Measurements from ENCODE around the gene RIPK3. TPM values are rescaled to one million over a fixed set of nuclear protein-coding genes. Genes with fewer than 3 reads are reported as not detected.
A peak's percentile ranks its signal among the peaks of the same experiment; 100 is the strongest.

The RIPK3 gene
- total RNA-seq, 2 experiments from 2014 or later = 26.9 to 28.6 TPM

GRCh38 chr14:24310646-24311604 is 28.9 kb downstream of the RIPK3 start, which contains the start of gene LTB4R:
Gene LTB4R (plus strand): TSS chr14:24311502. CDS start chr14:24315652, 4,150 bp downstream.
- H3K36me3 Mint-ChIP-seq (ENCODE audit: low read depth) = peaks cover 75% of the 10 kb centered on the region
- H3K9me3 Mint-ChIP-seq (ENCODE audit: insufficient read depth) = no peaks in the 10 kb centered on the region
- peaks cover 84% of the 10 kb centered on the region for H3K4me1 Mint-ChIP-seq (ENCODE audit: low read depth)
- POLR2A ChIA-PET = interaction anchor here (0.6 to 4.4 kb wide), 18 partner anchors 8 to 230 kb away, joined by 3 to 23 read pairs (median 4); partner anchors contain the start of genes CBLN3, CHMP4A, DHRS1 and IRF9
- H3K27ac Mint-ChIP-seq = peak within 1 kb of the TSS; percentile 94
- H3K4me3 Mint-ChIP-seq = peak within 1 kb of the TSS; percentile 72
- DNase-seq (peak; percentile 77), ATAC-seq (peak; percentile 89)
- no peaks in the 10 kb centered on the region for H3K27me3 Mint-ChIP-seq (ENCODE audit: low read depth)
- CTCF ChIA-PET = interaction anchor here (0.8 to 26.4 kb wide), 14 partner anchors 11 to 174 kb away, joined by 3 to 801 read pairs (median 8); partner anchors contain the start of genes ADCY4, CBLN3, DHRS1 and GMPR2

GRCh38 chr14:24310265-24310645 is 29.5 kb downstream of the RIPK3 start:
- POLR2A ChIA-PET = interaction anchor here (0.6 to 4.4 kb wide), 13 partner anchors 8 to 174 kb away, joined by 3 to 23 read pairs (median 4); partner anchors contain the start of genes CBLN3, CHMP4A, DHRS1 and IRF9
- Mint-ChIP-seq H3K4me3 (peak overlapping the region; percentile 72), H3K27ac (peak overlapping the region; percentile 94), H3K27me3 (ENCODE audit: low read depth) (no peaks in the 10 kb centered on the region), H3K4me1 (ENCODE audit: low read depth) (peaks cover 78% of the 10 kb centered on the region), H3K9me3 (ENCODE audit: insufficient read depth) (no peaks in the 10 kb centered on the region), H3K36me3 (ENCODE audit: low read depth) (peaks cover 76% of the 10 kb centered on the region)
- no peak for DNase-seq
- ATAC-seq = no peak
- CTCF ChIA-PET = interaction anchor here (0.8 to 26.4 kb wide), 14 partner anchors 11 to 149 kb away, joined by 3 to 801 read pairs (median 30); partner anchors contain the start of genes ADCY4, CBLN3, DHRS1 and GMPR2

GRCh38 chr14:24309538-24310264 is 30.1 kb downstream of the RIPK3 start, which contains the start of gene LTB4R2:
Gene LTB4R2 (plus strand): TSS chr14:24310140. CDS start chr14:24310665, 525 bp downstream.
- CTCF ChIA-PET = interaction anchor here (0.8 to 26.4 kb wide), 20 partner anchors 10 to 192 kb away, joined by 3 to 801 read pairs (median 12); partner anchors contain the start of genes ADCY4, CBLN3, DHRS1 and GMPR2
- no peaks in the 10 kb centered on the region for H3K27me3 Mint-ChIP-seq (ENCODE audit: low read depth)
- DNase-seq (no peak), ATAC-seq (no peak)
- H3K27ac Mint-ChIP-seq = peak within 1 kb of the TSS; percentile 94
- H3K9me3 Mint-ChIP-seq (ENCODE audit: insufficient read depth) = no peaks in the 10 kb centered on the region
- H3K4me1 Mint-ChIP-seq (ENCODE audit: low read depth) = peaks cover 73% of the 10 kb centered on the region
- peak within 1 kb of the TSS; percentile 72 for H3K4me3 Mint-ChIP-seq
- H3K36me3 Mint-ChIP-seq (ENCODE audit: low read depth) = peaks cover 79% of the 10 kb centered on the region
- POLR2A ChIA-PET = interaction anchor here (0.7 to 4.4 kb wide), 12 partner anchors 9 to 174 kb away, joined by 3 to 23 read pairs (median 4); partner anchors contain the start of genes CBLN3, CHMP4A, DHRS1 and IRF9

GRCh38 chr14:24308342-24309124 is 31.3 kb downstream of the RIPK3 start:
- ChIA-PET CTCF (interaction anchor here (0.7 to 26.4 kb wide), 47 partner anchors 9 to 353 kb away, joined by 3 to 801 read pairs (median 5); partner anchors contain the start of genes ADCY4, CBLN3, CHMP4A and DCAF11), POLR2A (interaction anchor here (0.6 to 2.4 kb wide), 7 partner anchors 9 to 168 kb away, joined by 3 to 12 read pairs (median 5); partner anchors contain the start of genes CBLN3, CHMP4A, DHRS1 and KHNYN)
- Mint-ChIP-seq H3K36me3 (ENCODE audit: low read depth) (peaks cover 78% of the 10 kb centered on the region), H3K27me3 (ENCODE audit: low read depth) (no peaks in the 10 kb centered on the region), H3K9me3 (ENCODE audit: insufficient read depth) (no peaks in the 10 kb centered on the region), H3K4me3 (no peak overlapping the region), H3K27ac (peak overlapping the region; percentile 22), H3K4me1 (ENCODE audit: low read depth) (peaks cover 61% of the 10 kb centered on the region)
- ATAC-seq (no peak), DNase-seq (no peak)

GRCh38 chr14:24307575-24308341 is 32.0 kb downstream of the RIPK3 start, which contains the start of gene CIDEB:
Gene CIDEB (minus strand): TSS chr14:24307977. CDS start chr14:24307858, 119 bp downstream.
- Mint-ChIP-seq H3K27me3 (ENCODE audit: low read depth) (no peaks in the 10 kb centered on the region), H3K4me3 (no peak within 1 kb of the TSS), H3K9me3 (ENCODE audit: insufficient read depth) (no peaks in the 10 kb centered on the region), H3K36me3 (ENCODE audit: low read depth) (peaks cover 78% of the 10 kb centered on the region), H3K27ac (peak within 1 kb of the TSS; percentile 31), H3K4me1 (ENCODE audit: low read depth) (peaks cover 53% of the 10 kb centered on the region)
- DNase-seq (peak; percentile 69), ATAC-seq (no peak)
- ChIA-PET POLR2A (interaction anchor here (0.6 to 2.4 kb wide), 8 partner anchors 8 to 167 kb away, joined by 3 to 12 read pairs (median 4); partner anchors contain the start of genes CBLN3, CHMP4A, DHRS1 and KHNYN), CTCF (interaction anchor here (0.7 to 26.4 kb wide), 47 partner anchors 8 to 249 kb away, joined by 3 to 801 read pairs (median 5); partner anchors contain the start of genes ADCY4, CBLN3, CHMP4A and DCAF11)

DNA sequence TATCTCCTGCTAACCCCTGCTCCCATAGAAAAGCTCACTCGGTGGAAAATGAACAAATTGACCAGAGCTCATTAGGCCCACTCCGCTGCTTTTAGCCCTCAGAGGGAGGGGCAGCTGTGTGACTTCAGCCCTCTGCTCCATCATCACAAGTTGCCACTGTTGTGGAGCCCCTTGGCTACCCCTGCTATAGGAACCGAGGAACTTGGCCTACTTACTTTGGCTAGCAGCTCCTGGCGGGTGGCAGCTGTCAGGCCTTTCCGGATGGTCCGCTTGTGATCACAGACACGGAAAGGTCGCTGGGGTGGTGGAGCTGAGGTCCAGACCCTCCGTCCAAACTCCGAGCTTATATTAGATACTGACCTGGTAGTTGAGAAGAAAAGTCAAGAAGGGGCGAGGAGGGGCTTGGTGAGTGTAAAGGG is 32.6 kb downstream of the RIPK3 start:
- DNase-seq = no peak

DNA sequence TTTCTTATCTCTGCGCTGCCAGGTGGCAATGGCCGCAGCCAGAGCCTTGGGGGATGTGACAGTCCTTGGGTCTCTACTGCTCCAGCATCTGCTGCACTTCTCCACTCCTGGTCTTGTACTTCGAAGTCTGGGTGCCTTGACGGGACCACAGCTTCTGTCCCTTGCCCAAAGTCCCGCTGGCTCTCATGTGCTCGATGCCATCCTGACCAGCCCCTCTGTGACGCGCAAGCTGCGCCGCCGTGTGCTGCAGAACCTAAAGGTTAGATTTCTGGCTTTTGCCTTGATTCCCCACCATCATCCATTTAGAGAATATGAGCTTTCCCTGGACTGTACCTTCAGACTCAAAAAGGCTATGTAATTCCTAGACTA is 35.8 kb downstream of the RIPK3 start:
- ATAC-seq = no peak

More for the DNA sequence above, 32.6 kb downstream of the RIPK3 start:
- Mint-ChIP-seq H3K27me3 (ENCODE audit: low read depth) (no peaks in the 10 kb centered on the region), H3K4me1 (ENCODE audit: low read depth) (peaks cover 47% of the 10 kb centered on the region), H3K36me3 (ENCODE audit: low read depth) (peaks cover 81% of the 10 kb centered on the region), H3K9me3 (ENCODE audit: insufficient read depth) (no peaks in the 10 kb centered on the region), H3K27ac (peak overlapping the region; percentile 31), H3K4me3 (no peak overlapping the region)
- POLR2A ChIA-PET = interaction anchor here (0.6 to 1.7 kb wide), 3 partner anchors 65 to 129 kb away, joined by 3 to 5 read pairs (median 3); partner anchors contain the start of genes CHMP4A and TINF2
- CTCF ChIA-PET = interaction anchor here (1.0 to 26.4 kb wide), 22 partner anchors 8 to 249 kb away, joined by 3 to 801 read pairs (median 16); partner anchors contain the start of genes ADCY4, CBLN3, CHMP4A and DCAF11
- ATAC-seq = no peak

GRCh38 chr14:24300326-24300980 is 39.3 kb downstream of the RIPK3 start:
- POLR2A ChIA-PET = interaction anchor here (0.7 to 7.0 kb wide), 16 partner anchors 8 to 185 kb away, joined by 3 to 73 read pairs (median 5); partner anchors contain the start of genes CHMP4A, CIDEB, GMPR2 and LTB4R

More for the DNA sequence above, 35.8 kb downstream of the RIPK3 start:
- ChIA-PET POLR2A (interaction anchor here (1.4 kb wide), 1 partner anchor 33 kb away, joined by 3 read pairs; no protein-coding TSS in a partner anchor), CTCF (interaction anchor here (0.9 to 26.4 kb wide), 4 partner anchors 29 to 127 kb away, joined by 3 to 801 read pairs (median 17); partner anchors contain the start of genes GMPR2, NEDD8 and TINF2)
- no peaks in the 10 kb centered on the region for H3K27me3 Mint-ChIP-seq (ENCODE audit: low read depth)
- no peak overlapping the region for H3K4me3 Mint-ChIP-seq
- H3K27ac Mint-ChIP-seq = no peak overlapping the region
- H3K4me1 Mint-ChIP-seq (ENCODE audit: low read depth) = peaks cover 48% of the 10 kb centered on the region
- DNase-seq = no peak
- peaks cover 79% of the 10 kb centered on the region for H3K36me3 Mint-ChIP-seq (ENCODE audit: low read depth)
- H3K9me3 Mint-ChIP-seq (ENCODE audit: insufficient read depth) = no peaks in the 10 kb centered on the region

More at GRCh38 chr14:24300326-24300980, 39.3 kb downstream of the RIPK3 start:
- H3K27ac Mint-ChIP-seq = peak overlapping the region; percentile 91
- H3K27me3 Mint-ChIP-seq (ENCODE audit: low read depth) = no peaks in the 10 kb centered on the region
- no peak for ATAC-seq
- no peaks in the 10 kb centered on the region for H3K9me3 Mint-ChIP-seq (ENCODE audit: insufficient read depth)
- H3K36me3 Mint-ChIP-seq (ENCODE audit: low read depth) = peaks cover 57% of the 10 kb centered on the region
- peak overlapping the region; percentile 91 for H3K4me3 Mint-ChIP-seq
- H3K4me1 Mint-ChIP-seq (ENCODE audit: low read depth) = peaks cover 53% of the 10 kb centered on the region
- CTCF ChIA-PET = interaction anchor here (1.0 to 26.4 kb wide), 12 partner anchors 9 to 210 kb away, joined by 3 to 801 read pairs (median 10); partner anchors contain the start of genes CHMP4A, CIDEB, GMPR2 and KHNYN
- DNase-seq = no peak
